ENCODE data around the gene AKR1B15. TPM values are rescaled to one million over a fixed set of nuclear protein-coding genes. Genes with fewer than 3 reads are reported as not detected.

The AKR1B15 gene
- total RNA-seq, 1 experiment from 2014 or later, result not detected

GRCh38 chr7:134505856-134506255 is 43.1 kb upstream of the AKR1B15 start:
- Histone ChIP-seq H3K36me3 (ENCODE audit: control insufficient read depth in 1 of 2, insufficient read depth in 2 of 2, low read length in 2 of 2) (no peaks in the 10 kb centered on the region), H3K9me3 (ENCODE audit: control insufficient read depth in 1 of 2, insufficient read depth in 1 of 2, low read depth in 1 of 2, low read length in 2 of 2) (no peaks in the 10 kb centered on the region), H3K4me2 (ENCODE audit: low read length) (no peak overlapping the region), H3K4me1 (ENCODE audit: control insufficient read depth in 1 of 2, insufficient read depth in 2 of 2, low read length in 2 of 2) (no peaks in the 10 kb centered on the region), H4K20me1 (ENCODE audit: insufficient read depth) (no peaks in the 10 kb centered on the region), H3K9ac (ENCODE audit: low read length) (no peak overlapping the region), H3K4me3 (replicated peaks in 1 of 2; ENCODE audit: low read depth in 1 of 2, low read length in 2 of 2) (no peak overlapping the region), H3K27ac (ENCODE audit: low read depth, low read length) (no peak overlapping the region), H3K79me2 (ENCODE audit: insufficient read depth, low read length) (no peaks in the 10 kb centered on the region), H3K9me2 (ENCODE audit: insufficient read depth) (no peaks in the 10 kb centered on the region), H3K27me3 (ENCODE audit: insufficient read depth, low read length) (no peaks in the 10 kb centered on the region), H2AFZ (ENCODE audit: low read depth, low read length, poor library complexity, severe bottlenecking) (no peak overlapping the region)
- TF ChIP-seq YY1 (IDR thresholded peaks at IDR 0.05; ENCODE audit: extremely low read depth, insufficient replicate concordance, low read depth, low read length) (no peak), CEBPB (IDR thresholded peaks at IDR 0.05; ENCODE audit: low read depth) (no peak), ZBTB33 (IDR thresholded peaks at IDR 0.05; ENCODE audit: extremely low read depth, insufficient replicate concordance, low read length) (no peak), CBX3 (IDR thresholded peaks at IDR 0.05; ENCODE audit: low read depth) (no peak), EZH2 (IDR thresholded peaks at IDR 0.05) (no peak), ELF1 (IDR thresholded peaks at IDR 0.05; ENCODE audit: borderline replicate concordance, low read depth) (no peak), SRF (IDR thresholded peaks at IDR 0.05; ENCODE audit: low read depth) (no peak), SP1 (IDR thresholded peaks at IDR 0.05; ENCODE audit: low read depth) (no peak), CTCF (IDR thresholded peaks at IDR 0.05 in 2 of 3, conservative IDR thresholded peaks at IDR 0.05 in 1 of 3; ENCODE audit: borderline replicate concordance in 1 of 3, insufficient read depth in 1 of 3, low read depth in 2 of 3, low read length in 2 of 3) (no peak), ATF3 (IDR thresholded peaks at IDR 0.05) (no peak)
- no peak for DNase-seq (ENCODE audit: low read depth, low spot score)
- ChIA-PET POLR2A (no interaction called here), RAD21 (ENCODE audit: low non-redundant PET in 1 of 2, low total read pairs in 2 of 2, uncharacterized antibody in 2 of 2, unreplicated experiment in 2 of 2) (no interaction called here), CTCF (interaction anchor here (1.9 kb wide), 1 partner anchor 73 kb away, joined by 5 read pairs; no protein-coding TSS in a partner anchor)
- no peak for ATAC-seq
- no TSS peak for BruUV-seq (replicated peaks)
- intact Hi-C loops (cut with micrococcal nuclease), result no loop called here
